ENCODE results near the gene SLC2A5.

The SLC2A5 gene

GRCh38 chr1:9073143-9073542 lies 3.7 kb upstream of the SLC2A5 start:
- Histone ChIP-seq H3K4me1 (ENCODE audit: low read length) (peaks cover 50% of the 10 kb centered on the region), H3K4me3 (ENCODE audit: low read length) (no peak overlapping the region), H3K27me3 (ENCODE audit: low read depth, low read length) (no peaks in the 10 kb centered on the region; the same call in 1 of the 2 replicates), H3K79me2 (ENCODE audit: low read length) (no peaks in the 10 kb centered on the region), H3K9me3 (ENCODE audit: insufficient read depth, low read length) (no peaks in the 10 kb centered on the region), H3K9ac (ENCODE audit: low read length) (no peak overlapping the region), H3K27ac (ENCODE audit: low read length) (no peak overlapping the region), H4K20me1 (ENCODE audit: insufficient read depth, low read length) (no peaks in the 10 kb centered on the region), H2AFZ (ENCODE audit: low read depth, low read length) (no peak overlapping the region), H3K4me2 (ENCODE audit: low read length) (no peak overlapping the region), H3K36me3 (replicated peaks; ENCODE audit: low read depth, low read length) (no peaks in the 10 kb centered on the region)
- TF ChIP-seq CTCF (IDR thresholded peaks at IDR 0.05; ENCODE audit: low read depth, low read length) (no peak), EZH2phosphoT487 (IDR thresholded peaks at IDR 0.05; ENCODE audit: low read depth) (no peak)

GRCh38 chr1:9071554-9072235 lies 2.3 kb upstream of the SLC2A5 start:
- H3K27me3 ChIP-seq (ENCODE audit: low read depth, low read length) = no peaks in the 10 kb centered on the region; the same call in 1 of the 2 replicates

GRCh38 chr1:9070486-9070885 lies 1.1 kb upstream of the SLC2A5 start:
- peaks cover 46% of the 10 kb centered on the region for H3K4me1 ChIP-seq (ENCODE audit: low read length)
- TF ChIP-seq CTCF (IDR thresholded peaks at IDR 0.05; ENCODE audit: low read depth, low read length) (no peak), EZH2phosphoT487 (IDR thresholded peaks at IDR 0.05; ENCODE audit: low read depth) (no peak)
- H3K9ac ChIP-seq (ENCODE audit: low read length) = peak overlapping the region; percentile 46; the same call in 1 of the 2 replicates
- peak overlapping the region; percentile 99 for H3K4me2 ChIP-seq (ENCODE audit: low read length)
- H3K79me2 ChIP-seq (ENCODE audit: low read length) = no peaks in the 10 kb centered on the region
- peak overlapping the region; percentile 79 for H3K27ac ChIP-seq (ENCODE audit: low read length)
- H2AFZ ChIP-seq (ENCODE audit: low read depth, low read length) = no peak overlapping the region
- H4K20me1 ChIP-seq (ENCODE audit: insufficient read depth, low read length) = no peaks in the 10 kb centered on the region
- H3K4me3 ChIP-seq (ENCODE audit: low read length) = peak overlapping the region; percentile 78
- H3K36me3 ChIP-seq (replicated peaks; ENCODE audit: low read depth, low read length) = no peaks in the 10 kb centered on the region
- no peaks in the 10 kb centered on the region for H3K9me3 ChIP-seq (ENCODE audit: insufficient read depth, low read length)
- no peaks in the 10 kb centered on the region; the same call in 1 of the 2 replicates for H3K27me3 ChIP-seq (ENCODE audit: low read depth, low read length)

More at GRCh38 chr1:9071554-9072235, 2.3 kb upstream of the SLC2A5 start:
- H3K4me2 ChIP-seq (ENCODE audit: low read length) = no peak overlapping the region
- H2AFZ ChIP-seq (ENCODE audit: low read depth, low read length) = no peak overlapping the region
- no peaks in the 10 kb centered on the region for H3K9me3 ChIP-seq (ENCODE audit: insufficient read depth, low read length)
- H3K79me2 ChIP-seq (ENCODE audit: low read length) = no peaks in the 10 kb centered on the region
- no peak overlapping the region for H3K4me3 ChIP-seq (ENCODE audit: low read length)
- H3K36me3 ChIP-seq (replicated peaks; ENCODE audit: low read depth, low read length) = no peaks in the 10 kb centered on the region
- H3K9ac ChIP-seq (ENCODE audit: low read length) = no peak overlapping the region
- no peak overlapping the region for H3K27ac ChIP-seq (ENCODE audit: low read length)
- H4K20me1 ChIP-seq (ENCODE audit: insufficient read depth, low read length) = no peaks in the 10 kb centered on the region
- TF ChIP-seq EZH2phosphoT487 (IDR thresholded peaks at IDR 0.05; ENCODE audit: low read depth) (no peak), CTCF (IDR thresholded peaks at IDR 0.05; ENCODE audit: low read depth, low read length) (no peak)
- H3K4me1 ChIP-seq (ENCODE audit: low read length) = peaks cover 57% of the 10 kb centered on the region

- peaks cover 37% of the 10 kb centered on the region for H3K4me1 ChIP-seq (ENCODE audit: low read length)
- H3K27me3 ChIP-seq (ENCODE audit: low read depth, low read length) = no peaks in the 10 kb centered on the region
- H4K20me1 ChIP-seq (ENCODE audit: insufficient read depth, low read length) = no peaks in the 10 kb centered on the region
- H3K9me3 ChIP-seq (ENCODE audit: insufficient read depth, low read length) = no peaks in the 10 kb centered on the region
- peak overlapping the region; percentile 99 for H3K4me2 ChIP-seq (ENCODE audit: low read length)
- H3K9ac ChIP-seq (ENCODE audit: low read length) = peak overlapping the region; percentile 66
- TF ChIP-seq EZH2phosphoT487 (IDR thresholded peaks at IDR 0.05; ENCODE audit: low read depth) (no peak), CTCF (IDR thresholded peaks at IDR 0.05; ENCODE audit: low read depth, low read length) (no peak)
- H3K27ac ChIP-seq (ENCODE audit: low read length) = peak overlapping the region; percentile 79
- no peak overlapping the region; the same call in 1 of the 2 replicates for H2AFZ ChIP-seq (ENCODE audit: low read depth, low read length)
- H3K4me3 ChIP-seq (ENCODE audit: low read length) = peak overlapping the region; percentile 78
- no peaks in the 10 kb centered on the region for H3K79me2 ChIP-seq (ENCODE audit: low read length)
- no peaks in the 10 kb centered on the region for H3K36me3 ChIP-seq (replicated peaks; ENCODE audit: low read depth, low read length)
Observed at GRCh38 chr1:9068981-9069325, 482 bp downstream of the SLC2A5 start.

All from OCI-LY3 (cell line).